Endothelial cell of umbilical vein (primary cell): ENCODE measurements around the gene PITX2. TPM values are rescaled to one million over a fixed set of nuclear protein-coding genes. Genes with fewer than 3 reads are reported as not detected.

Experiments
- BruUV-seq: library from RNA; stranded (reverse); fragments of 400-500 nt; replicated peaks from 2 replicates; lab custom pipeline; 2021; lab: Mats Ljungman, UMichigan
- CTCF ChIA-PET: fragments of 300-600, 350-600 bp; sonication (Branson Sonifier 250); formaldehyde crosslinking; loops from one replicate; lab custom pipeline; 2021; ENCODE audit warnings: antibody characterized with exemption, inconsistent platforms; lab: Charles Lee
- POLR2A ChIA-PET: fragments of 300-600, 350-600 bp; sonication (Branson Sonifier 250); formaldehyde crosslinking; loops from one replicate; lab custom pipeline; 2021; ENCODE audit warnings: antibody characterized with exemption, inconsistent platforms; lab: Charles Lee
- DNase-seq: peaks from one replicate; pipeline ENCODE4 v3.0.0-alpha.2; 2011; ENCODE audit warnings: low read depth, low spot score
- FAIRE-seq: peaks from 2 replicates; lab custom pipeline; 2011; peaks lifted over from hg19 to GRCh38; lab: Jason Lieb, UNC
- H2AFZ ChIP-seq: 2 replicates; pipeline ENCODE4 v1.6.0; 2012; ENCODE audit warnings: low read depth, low read length, control low read depth, inconsistent platforms
- H3K27ac ChIP-seq: 2 replicates; pipeline ENCODE4 v1.5.1; 2011; ENCODE audit warnings: low read depth, mild to moderate bottlenecking, control low read depth, low read length, moderate library complexity; ENCODE audit not compliant: insufficient read depth
- H3K27me3 ChIP-seq, 2 experiments: 2 replicates each; pipeline versions ENCODE4 v1.6.0 to v1.6.1; 2011; ENCODE audit warnings: low read length in 2 of 2, mixed read lengths in 1 of 2; ENCODE audit not compliant: control insufficient read depth in 2 of 2, insufficient read depth in 2 of 2
- H3K36me3 ChIP-seq, 2 experiments: 2 replicates in 1 of 2; 3 replicates in 1 of 2; pipeline ENCODE4 v1.5.1; 2011; ENCODE audit warnings: low read length in 2 of 2, mild to moderate bottlenecking in 1 of 2, moderate library complexity in 1 of 2; ENCODE audit not compliant: control insufficient read depth in 2 of 2, insufficient read depth in 2 of 2; ENCODE audit errors: extremely low read depth in 1 of 2
- H3K4me1 ChIP-seq: 3 replicates; pipeline ENCODE4 v1.5.1; 2011; ENCODE audit warnings: mild to moderate bottlenecking, low read length; ENCODE audit not compliant: control insufficient read depth, insufficient read depth; ENCODE audit errors: extremely low read depth
- H3K4me2 ChIP-seq: 2 replicates; pipeline ENCODE4 v1.6.1; 2011; ENCODE audit warnings: low read length, control low read depth, mixed read lengths; ENCODE audit not compliant: insufficient read depth
- H3K4me3 ChIP-seq, 3 experiments: fragments of 200-600 bp in 1 of 3; sonication (generic), shearing (Covaris generic) in 1 of 3; replicated peaks in 1 of 3; 2 replicates each; pipeline ENCODE4 v1.5.1; 2011 to 2016; ENCODE audit warnings: control low read depth in 3 of 3, low read length in 3 of 3, mild to moderate bottlenecking in 2 of 3, inconsistent platforms in 1 of 3, low read depth in 1 of 3, moderate library complexity in 1 of 3; ENCODE audit not compliant: insufficient read depth in 1 of 3
- H3K79me2 ChIP-seq: 2 replicates; pipeline ENCODE4 v1.6.0; 2012; ENCODE audit warnings: low read length, inconsistent platforms; ENCODE audit not compliant: control insufficient read depth, insufficient read depth
- H3K9ac ChIP-seq: replicated peaks from 2 replicates; pipeline ENCODE3; 2011; ENCODE audit warnings: low read length, control low read depth; ENCODE audit not compliant: insufficient read depth; ENCODE audit errors: extremely low read depth
- H3K9me1 ChIP-seq: replicated peaks from 3 replicates; pipeline ENCODE4 v1.6.0; 2011; ENCODE audit warnings: mild to moderate bottlenecking, low read length; ENCODE audit not compliant: control insufficient read depth, insufficient read depth; ENCODE audit errors: extremely low read depth
- H3K9me3 ChIP-seq: replicated peaks from 2 replicates; pipeline ENCODE4 v1.5.1; 2012; ENCODE audit warnings: low read length, inconsistent platforms; ENCODE audit not compliant: control insufficient read depth, insufficient read depth
- H4K20me1 ChIP-seq: replicated peaks from 2 replicates; pipeline ENCODE3; 2011; ENCODE audit warnings: mild to moderate bottlenecking, low read length; ENCODE audit not compliant: control insufficient read depth, insufficient read depth; ENCODE audit errors: extremely low read depth
- EZH2 ChIP-seq: IDR thresholded peaks from 2 replicates; pipeline ENCODE4 v1.6.1; 2012; ENCODE audit warnings: borderline replicate concordance, low read depth, mild to moderate bottlenecking, moderate library complexity, low read length, inconsistent platforms; ENCODE audit not compliant: severe bottlenecking
- FOS ChIP-seq: IDR thresholded peaks from 2 replicates; pipeline ENCODE4 v1.6.1; 2011; ENCODE audit warnings: mild to moderate bottlenecking, low read length, moderate library complexity, borderline replicate concordance; ENCODE audit not compliant: insufficient read depth
- GATA2 ChIP-seq: IDR thresholded peaks from 2 replicates; pipeline ENCODE4 v1.7.0; 2011; ENCODE audit warnings: low read depth, mild to moderate bottlenecking, moderate library complexity, mixed read lengths, low read length; ENCODE audit not compliant: insufficient read length, insufficient read depth
- JUN ChIP-seq: IDR thresholded peaks from 2 replicates; pipeline ENCODE4 v1.6.1; 2011; ENCODE audit warnings: borderline replicate concordance, low read depth; ENCODE audit not compliant: insufficient read length, insufficient read depth
- MYC ChIP-seq: IDR thresholded peaks from one replicate; pipeline ENCODE4 v1.6.1; 2011; ENCODE audit warnings: mild to moderate bottlenecking, low read depth, low read length
- POLR2A ChIP-seq: IDR thresholded peaks from 2 replicates; pipeline ENCODE4 v1.6.1; 2012; ENCODE audit warnings: low read depth, mild to moderate bottlenecking, control low read depth, low read length
- POLR2AphosphoS5 ChIP-seq: IDR thresholded peaks from 2 replicates; pipeline ENCODE4 v1.6.1; 2012; ENCODE audit warnings: low read depth, mild to moderate bottlenecking, control low read depth, low read length, moderate library complexity; ENCODE audit not compliant: insufficient read depth
- dilution Hi-C: fragments of 300-500 bp; cut with MboI; formaldehyde crosslinking; loops from one replicate; pipeline ENCODE4 v1.15.0; 2019; ENCODE audit warnings: low sequenced_read_pairs; ENCODE audit not compliant: extremely low pct_ligation_motif_present
- intact Hi-C: fragments of 100-400 bp; cut with micrococcal nuclease; formaldehyde crosslinking; loops from one replicate; pipeline ENCODE4 v1.10.0; 2022
- polyA plus RNA-seq, 4 experiments: library from polyadenylated mRNA; depleted of rRNA in 3 of 4; stranded (reverse) in 3 of 4; unstranded in 1 of 4; fragments of >200 nt; gene quantifications; 2 replicates each; pipeline versions ENCODE4 v1.2.1 to v1.2.3, GENCODE V29; 2011 to 2012; ENCODE audit warnings: missing spikeins in 1 of 4
- total RNA-seq: library from RNA; stranded (reverse); gene quantifications from 2 replicates; pipeline ENCODE4 v1.2.3, GENCODE V29; 2021
- TF ChIP-seq, protein P1 (sequence below): IDR thresholded peaks from 2 replicates; pipeline ENCODE4 v1.6.1; 2011; ENCODE audit not compliant: insufficient read depth, insufficient read length
- TF ChIP-seq, protein P2 (sequence below), 2 donors: IDR thresholded peaks; 1 replicate in 1 of 2; 2 replicates in 1 of 2; pipeline ENCODE4 v1.5.1; 2011; ENCODE audit warnings: low read length in 2 of 2, mild to moderate bottlenecking in 2 of 2, moderate library complexity in 2 of 2, control low read depth in 1 of 2, inconsistent platforms in 1 of 2, low read depth in 1 of 2; ENCODE audit not compliant: insufficient read depth in 1 of 2; ENCODE audit errors: extremely low read depth in 1 of 2

PITX2 gene
- total and polyA plus RNA-seq, 2 donors (not counting 3 experiments of a cell fraction or from before 2014, with no cell fraction given), result 0.04 to 0.31 TPM

GRCh38 chr4:110643096-110643495 lies 20.2 kb upstream of the PITX2 start:
- Histone ChIP-seq H3K9me3 (no peaks in the 10 kb centered on the region), H3K9me1 (no peaks in the 10 kb centered on the region), H3K4me2 (no peak overlapping the region), H2AFZ (no peak overlapping the region), H3K4me3 (no peak overlapping the region), H3K36me3 (no peaks in the 10 kb centered on the region), H3K79me2 (no peaks in the 10 kb centered on the region), H3K4me1 (no peaks in the 10 kb centered on the region), H4K20me1 (no peaks in the 10 kb centered on the region), H3K27me3 (peaks cover 60 to 86% of the 10 kb centered on the region in 2 experiments), H3K9ac (no peak overlapping the region), H3K27ac (no peak overlapping the region)
- DNase-seq (no peak), FAIRE-seq (no peak)
- intact Hi-C loops (no loop called here), dilution Hi-C loops (no loop called here)
- ChIA-PET POLR2A (no interaction called here), CTCF (interaction anchor here (1.0 kb wide), 1 partner anchor 988 kb away, joined by 3 read pairs; no protein-coding TSS in a partner anchor)
- TF ChIP-seq FOS, result no peak
- no peak for TF ChIP-seq JUN
- TF ChIP-seq, protein P1, sequence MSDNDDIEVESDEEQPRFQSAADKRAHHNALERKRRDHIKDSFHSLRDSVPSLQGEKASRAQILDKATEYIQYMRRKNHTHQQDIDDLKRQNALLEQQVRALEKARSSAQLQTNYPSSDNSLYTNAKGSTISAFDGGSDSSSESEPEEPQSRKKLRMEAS, result no peak
- TF ChIP-seq, protein P2, sequence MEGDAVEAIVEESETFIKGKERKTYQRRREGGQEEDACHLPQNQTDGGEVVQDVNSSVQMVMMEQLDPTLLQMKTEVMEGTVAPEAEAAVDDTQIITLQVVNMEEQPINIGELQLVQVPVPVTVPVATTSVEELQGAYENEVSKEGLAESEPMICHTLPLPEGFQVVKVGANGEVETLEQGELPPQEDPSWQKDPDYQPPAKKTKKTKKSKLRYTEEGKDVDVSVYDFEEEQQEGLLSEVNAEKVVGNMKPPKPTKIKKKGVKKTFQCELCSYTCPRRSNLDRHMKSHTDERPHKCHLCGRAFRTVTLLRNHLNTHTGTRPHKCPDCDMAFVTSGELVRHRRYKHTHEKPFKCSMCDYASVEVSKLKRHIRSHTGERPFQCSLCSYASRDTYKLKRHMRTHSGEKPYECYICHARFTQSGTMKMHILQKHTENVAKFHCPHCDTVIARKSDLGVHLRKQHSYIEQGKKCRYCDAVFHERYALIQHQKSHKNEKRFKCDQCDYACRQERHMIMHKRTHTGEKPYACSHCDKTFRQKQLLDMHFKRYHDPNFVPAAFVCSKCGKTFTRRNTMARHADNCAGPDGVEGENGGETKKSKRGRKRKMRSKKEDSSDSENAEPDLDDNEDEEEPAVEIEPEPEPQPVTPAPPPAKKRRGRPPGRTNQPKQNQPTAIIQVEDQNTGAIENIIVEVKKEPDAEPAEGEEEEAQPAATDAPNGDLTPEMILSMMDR (IDR thresholded peaks at IDR 0.05; ENCODE audit: extremely low read depth in 1 of 2, insufficient read depth in 1 of 2, low read depth in 1 of 2, low read length in 2 of 2), result no peak
- no peak for TF ChIP-seq POLR2A
- TF ChIP-seq EZH2, result no peak
- TF ChIP-seq GATA2, result no peak
- TF ChIP-seq MYC, result no peak
- no peak for TF ChIP-seq POLR2AphosphoS5
- BruUV-seq, result no TSS peak
